Nephron progenitor cell (in vitro differentiated cells): Measurements from ENCODE around the gene B9D1.

Experiments used
- DNase-seq: peaks from one replicate; pipeline ENCODE4 v3.0.0; 2021
- H3K27ac Mint-ChIP-seq: 2 replicates; pipeline ENCODE4 v1.8.0; 2021; ENCODE audit warnings: mild to moderate bottlenecking, moderate library complexity, mixed read lengths
- H3K27me3 Mint-ChIP-seq: 2 replicates; pipeline ENCODE4 v1.8.0; 2021; ENCODE audit warnings: mild to moderate bottlenecking, low read depth, mixed read lengths; ENCODE audit not compliant: poor library complexity
- H3K36me3 Mint-ChIP-seq: 2 replicates; pipeline ENCODE4 v1.8.0; 2021; ENCODE audit warnings: low read depth, mixed read lengths
- H3K4me1 Mint-ChIP-seq: 2 replicates; pipeline ENCODE4 v1.8.0; 2021; ENCODE audit warnings: mixed read lengths
- H3K4me3 Mint-ChIP-seq: 2 replicates; pipeline ENCODE4 v1.8.0; 2021; ENCODE audit warnings: mild to moderate bottlenecking, moderate library complexity, mixed read lengths
- H3K9me3 Mint-ChIP-seq: 2 replicates; pipeline ENCODE4 v1.8.0; 2021; ENCODE audit warnings: mild to moderate bottlenecking, moderate library complexity, mixed read lengths
- CTCF ChIP-seq: fragments of 200-600 bp; sonication (generic); IDR thresholded peaks from 2 replicates; pipeline ENCODE4 v1.5.0; 2021; ENCODE audit warnings: antibody characterized with exemption

The B9D1 gene

GRCh38 chr17:19348806-19349205, 13.7 kb downstream of the B9D1 start:
- Mint-ChIP-seq H3K4me1 (peaks cover 26% of the 10 kb centered on the region), H3K27me3 (no peaks in the 10 kb centered on the region), H3K36me3 (peaks cover 6% of the 10 kb centered on the region), H3K4me3 (no peak overlapping the region), H3K9me3 (no peaks in the 10 kb centered on the region), H3K27ac (peak overlapping the region; percentile 66)
- no peak for DNase-seq
- TF ChIP-seq CTCF, result no peak

- no peak for DNase-seq
- H3K36me3 Mint-ChIP-seq, result peaks cover 5% of the 10 kb centered on the region
- no peaks in the 10 kb centered on the region for H3K27me3 Mint-ChIP-seq
- H3K4me3 Mint-ChIP-seq, result no peak overlapping the region
- H3K4me1 Mint-ChIP-seq, result peaks cover 26% of the 10 kb centered on the region
- no peak for TF ChIP-seq CTCF
- no peak overlapping the region for H3K27ac Mint-ChIP-seq
- no peaks in the 10 kb centered on the region for H3K9me3 Mint-ChIP-seq
Observed at GRCh38 chr17:19348081-19348650, 14.4 kb downstream of the B9D1 start.

GRCh38 chr17:19347323-19348080, 15.0 kb downstream of the B9D1 start:
- H3K4me1 Mint-ChIP-seq, result peaks cover 26% of the 10 kb centered on the region
- no peak overlapping the region for H3K4me3 Mint-ChIP-seq
- H3K27me3 Mint-ChIP-seq, result no peaks in the 10 kb centered on the region
- DNase-seq, result no peak
- no peaks in the 10 kb centered on the region for H3K9me3 Mint-ChIP-seq
- TF ChIP-seq CTCF, result no peak
- H3K36me3 Mint-ChIP-seq, result peaks cover 5% of the 10 kb centered on the region
- H3K27ac Mint-ChIP-seq, result peak overlapping the region; percentile 92

GRCh38 chr17:19346351-19347255, 15.9 kb downstream of the B9D1 start:
- TF ChIP-seq CTCF, result no peak
- H3K4me3 Mint-ChIP-seq, result peak overlapping the region; percentile 5
- DNase-seq, result no peak
- H3K36me3 Mint-ChIP-seq, result peaks cover 5% of the 10 kb centered on the region
- peak overlapping the region; percentile 92 for H3K27ac Mint-ChIP-seq
- no peaks in the 10 kb centered on the region for H3K9me3 Mint-ChIP-seq
- peaks cover 34% of the 10 kb centered on the region for H3K4me1 Mint-ChIP-seq
- H3K27me3 Mint-ChIP-seq, result no peaks in the 10 kb centered on the region

- Mint-ChIP-seq H3K4me3 (no peak overlapping the region), H3K36me3 (no peaks in the 10 kb centered on the region), H3K9me3 (no peaks in the 10 kb centered on the region), H3K4me1 (peaks cover 43% of the 10 kb centered on the region), H3K27ac (no peak overlapping the region), H3K27me3 (peaks cover 4% of the 10 kb centered on the region)
- DNase-seq, result no peak
- no peak for TF ChIP-seq CTCF
Observed at GRCh38 chr17:19345486-19346350, 16.8 kb downstream of the B9D1 start.
